Body of pancreas (tissue), 4 donors: ENCODE results near the gene SNX17. TPM values are rescaled to one million over a fixed set of nuclear protein-coding genes. Genes with fewer than 3 reads are reported as not detected.

Experiments
- ATAC-seq: fragments of 150-250 bp; one replicate; pipeline ENCODE4 v1.9.1; 2016
- DNase-seq, 4 donors: peaks; one replicate each; pipeline ENCODE4 v3.0.0-alpha.2; 2019
- H3K27ac ChIP-seq, 4 donors: fragments of 200-600 bp; sonication (generic); 1 replicate in 3 of 4; 2 replicates in 1 of 4; pipeline versions ENCODE4 v1.5.1 to v1.6.1; 2016 to 2019; ENCODE audit warnings: mild to moderate bottlenecking in 1 of 4, mixed read lengths in 1 of 4, moderate library complexity in 1 of 4
- H3K27me3 ChIP-seq, 2 donors: fragments of 200-600 bp; sonication (generic); one replicate each; pipeline ENCODE4 v1.6.0; 2016; ENCODE audit warnings: mild to moderate bottlenecking in 1 of 2
- H3K36me3 ChIP-seq, 2 donors: fragments of 200-600 bp; sonication (generic); replicated peaks in 1 of 2; 2 replicates each; pipeline ENCODE4 v1.5.1; 2016; ENCODE audit warnings: low read depth in 2 of 2; ENCODE audit not compliant: insufficient read depth in 1 of 2
- H3K4me1 ChIP-seq: fragments of 200-600 bp; sonication (generic); one replicate; pipeline ENCODE4 v1.6.0; 2016
- H3K4me3 ChIP-seq, 2 donors: fragments of 200-600 bp; sonication (generic); 1 replicate in 1 of 2; 2 replicates in 1 of 2; pipeline ENCODE4 v1.5.1; 2016 to 2019
- H3K9me3 ChIP-seq, 3 donors: fragments of 200-600 bp; sonication (generic); 1 replicate in 2 of 3; 2 replicates in 1 of 3; pipeline ENCODE4 v1.5.1; 2016
- POLR2A ChIP-seq, 3 donors: fragments of 450-650 bp; IDR thresholded peaks; one replicate each; pipeline ENCODE4 v1.6.1; 2016; ENCODE audit warnings: antibody characterized with exemption in 3 of 3, mild to moderate bottlenecking in 2 of 3
- WGBS, 2 donors: methylation state at CpG; one replicate each; pipeline ENCODE4 v1.1.5; 2017; 5-methylcytosine and 5-hydroxymethylcytosine counted together
- intact Hi-C: fragments of 100-400 bp; cut with DNase I; formaldehyde crosslinking; loops from one replicate; pipeline ENCODE4 v1.15.1; 2023
- total RNA-seq, 2 donors: library from RNA; depleted of rRNA; stranded (reverse); fragments of >200 nt; gene quantifications; one replicate each; pipeline ENCODE4 v1.1.0, GENCODE V29; 2016
- TF ChIP-seq, protein P1 (sequence below), 7 experiments: fragments of 450-650 bp in 4 of 7; fragments of 200-600 bp in 3 of 7; sonication (generic) in 3 of 7; IDR thresholded peaks; one replicate each; pipeline ENCODE4 v1.5.1; 2016 to 2019; ENCODE audit warnings: antibody characterized with exemption in 7 of 7

Gene SNX17
- total RNA-seq, 2 donors from 2014 or later, result 50.4 to 70.8 TPM

- TF ChIP-seq, protein P1, sequence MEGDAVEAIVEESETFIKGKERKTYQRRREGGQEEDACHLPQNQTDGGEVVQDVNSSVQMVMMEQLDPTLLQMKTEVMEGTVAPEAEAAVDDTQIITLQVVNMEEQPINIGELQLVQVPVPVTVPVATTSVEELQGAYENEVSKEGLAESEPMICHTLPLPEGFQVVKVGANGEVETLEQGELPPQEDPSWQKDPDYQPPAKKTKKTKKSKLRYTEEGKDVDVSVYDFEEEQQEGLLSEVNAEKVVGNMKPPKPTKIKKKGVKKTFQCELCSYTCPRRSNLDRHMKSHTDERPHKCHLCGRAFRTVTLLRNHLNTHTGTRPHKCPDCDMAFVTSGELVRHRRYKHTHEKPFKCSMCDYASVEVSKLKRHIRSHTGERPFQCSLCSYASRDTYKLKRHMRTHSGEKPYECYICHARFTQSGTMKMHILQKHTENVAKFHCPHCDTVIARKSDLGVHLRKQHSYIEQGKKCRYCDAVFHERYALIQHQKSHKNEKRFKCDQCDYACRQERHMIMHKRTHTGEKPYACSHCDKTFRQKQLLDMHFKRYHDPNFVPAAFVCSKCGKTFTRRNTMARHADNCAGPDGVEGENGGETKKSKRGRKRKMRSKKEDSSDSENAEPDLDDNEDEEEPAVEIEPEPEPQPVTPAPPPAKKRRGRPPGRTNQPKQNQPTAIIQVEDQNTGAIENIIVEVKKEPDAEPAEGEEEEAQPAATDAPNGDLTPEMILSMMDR (IDR thresholded peaks at IDR 0.05), result no peak
- no peak for TF ChIP-seq POLR2A (IDR thresholded peaks at IDR 0.05)
- 97% methylated on average over 5 of the region's 5 CpGs for WGBS, 2 donors
- ATAC-seq (no peak), DNase-seq (no peak)
- no peaks in the 10 kb centered on the region for H3K36me3 ChIP-seq
- intact Hi-C loops, result no loop called here
- H3K9me3 ChIP-seq, result no peaks in the 10 kb centered on the region
- H3K27ac ChIP-seq, result no peak overlapping the region
- H3K4me3 ChIP-seq, result no peak overlapping the region
- H3K4me1 ChIP-seq, result no peaks in the 10 kb centered on the region
- no peaks in the 10 kb centered on the region for H3K27me3 ChIP-seq
Observed at GRCh38 chr2:27398962-27399361, 28.5 kb downstream of the SNX17 start.

GRCh38 chr2:27400348-27401135 is 30.1 kb downstream of the SNX17 start:
- TF ChIP-seq POLR2A (IDR thresholded peaks at IDR 0.05), result no peak
- TF ChIP-seq, protein P1 (IDR thresholded peaks at IDR 0.05), result no peak
- Histone ChIP-seq H3K36me3 (no peaks in the 10 kb centered on the region), H3K4me1 (no peaks in the 10 kb centered on the region), H3K4me3 (no peak overlapping the region), H3K9me3 (no peaks in the 10 kb centered on the region), H3K27me3 (no peaks in the 10 kb centered on the region), H3K27ac (no peak overlapping the region)
- 96 to 100% methylated on average over 2 of the region's 2 CpGs for WGBS, 2 donors
- DNase-seq (no peak), ATAC-seq (no peak)
- intact Hi-C loops, result no loop called here

DNA sequence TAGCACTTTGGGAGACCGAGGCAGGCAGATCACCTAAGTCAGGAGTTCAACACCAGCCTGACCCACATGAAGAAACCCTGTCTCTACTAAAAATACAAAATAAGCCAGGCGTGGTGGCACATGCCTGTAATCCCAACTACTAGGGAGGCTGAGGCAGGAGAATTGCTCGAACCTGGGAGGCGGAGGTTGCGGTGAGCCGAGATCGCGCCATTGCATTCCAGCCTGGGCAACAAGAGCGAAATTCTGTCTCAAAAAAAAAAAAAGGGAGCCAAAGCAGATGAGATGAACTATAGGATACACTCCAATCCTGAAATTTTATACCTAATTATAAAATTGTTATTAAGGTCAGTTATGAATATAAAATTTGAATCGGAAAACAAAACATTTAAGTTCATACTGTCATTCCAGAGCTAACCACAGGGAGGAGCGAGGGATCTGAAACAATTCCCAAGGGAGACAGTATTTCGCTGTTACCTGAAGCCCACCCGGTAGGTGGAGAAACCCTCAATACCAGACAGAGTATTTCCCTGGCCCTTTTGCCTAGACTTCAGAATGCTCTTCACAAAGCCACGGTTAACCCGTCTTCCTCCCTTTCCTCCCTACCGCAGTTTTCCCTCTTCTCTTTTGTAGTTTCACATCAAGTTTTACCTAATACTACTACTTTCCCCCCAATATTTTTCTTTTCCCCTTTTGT is 37.5 kb downstream of the SNX17 start:
- 43 to 46% methylated on average over 16 of the region's 16 CpGs for WGBS, 2 donors
- Histone ChIP-seq H3K36me3 (no peaks in the 10 kb centered on the region), H3K4me1 (peaks cover 19% of the 10 kb centered on the region), H3K9me3 (no peaks in the 10 kb centered on the region), H3K27me3 (no peaks in the 10 kb centered on the region), H3K27ac (no peak overlapping the region), H3K4me3 (no peak overlapping the region)
- no peak for TF ChIP-seq POLR2A (IDR thresholded peaks at IDR 0.05)
- TF ChIP-seq, protein P1 (IDR thresholded peaks at IDR 0.05), result peak; percentile 18 to 68 (median 58)
- DNase-seq, result peak in 2 of 4 donors; percentile 21 to 35
- ATAC-seq, result no peak
- intact Hi-C loops, result no loop called here

- Histone ChIP-seq H3K9me3 (no peaks in the 10 kb centered on the region), H3K4me3 (peak overlapping the region; percentile 90 to 93), H3K4me1 (peaks cover 19% of the 10 kb centered on the region), H3K27ac (peak overlapping the region; percentile 67 to 90 (median 83)), H3K36me3 (no peaks in the 10 kb centered on the region), H3K27me3 (no peaks in the 10 kb centered on the region)
- intact Hi-C loops, result no loop called here
- TF ChIP-seq POLR2A (IDR thresholded peaks at IDR 0.05), result no peak
- TF ChIP-seq, protein P1 (IDR thresholded peaks at IDR 0.05), result no peak
- WGBS, 2 donors, result 1% methylated on average over 12 to 28 of the region's 33 CpGs
- DNase-seq, result peak in 1 of 4 donors; percentile 6
- ATAC-seq, result peak; percentile 11
Observed at GRCh38 chr2:27408601-27409320, 38.3 kb downstream of the SNX17 start.
